A549 treated with GW870086 at 1 μM for 4 hours (cell line): ENCODE results near the gene POFUT2. TPM values are rescaled to one million over a fixed set of nuclear protein-coding genes. Genes with fewer than 3 reads are reported as not detected.

Source experiments
- total RNA-seq: library from RNA; stranded (reverse); fragments of 200-300 nt; extraction: Qiagen RNA extraction; gene quantifications from 5 replicates; pipeline ENCODE4 v1.2.3, GENCODE V29; 2022; ENCODE audit warnings: low read depth

Gene POFUT2
- 19.7 to 26.8 TPM (median 21.3 TPM) in 5 replicates for total RNA-seq

GRCh38 chr21:45287438-45288391 lies at the start of gene POFUT2:
TSS of gene POFUT2 (minus strand) at chr21:45287895. CDS start at chr21:45287871, 24 bp downstream.

Other genes with a start within 250 kb of the POFUT2 start
- 5.2 to 8.9 TPM (median 6.1 TPM) in 5 replicates for gene ADARB1, start 213.3 kb downstream of the POFUT2 start, total RNA-seq
- gene COL18A1, start 117.3 kb upstream of the POFUT2 start, total RNA-seq: 130 to 177 TPM (median 159 TPM) in 5 replicates